NCI-H2171 (cell line): ENCODE measurements around the gene LRBA.
"Not testable (repeated sequence)": the region's sequence is repeated elsewhere in the genome, so short reads cannot be mapped to it uniquely, and the experiment has no call there.

Source experiments
- DNase-seq: peaks from one replicate; lab custom pipeline; 2025; lab: John Stamatoyannopoulos, UW

The LRBA gene

GRCh38 chr4:150974750-150975149 lies 40.3 kb downstream of the LRBA start:
- no peak for DNase-seq

DNA sequence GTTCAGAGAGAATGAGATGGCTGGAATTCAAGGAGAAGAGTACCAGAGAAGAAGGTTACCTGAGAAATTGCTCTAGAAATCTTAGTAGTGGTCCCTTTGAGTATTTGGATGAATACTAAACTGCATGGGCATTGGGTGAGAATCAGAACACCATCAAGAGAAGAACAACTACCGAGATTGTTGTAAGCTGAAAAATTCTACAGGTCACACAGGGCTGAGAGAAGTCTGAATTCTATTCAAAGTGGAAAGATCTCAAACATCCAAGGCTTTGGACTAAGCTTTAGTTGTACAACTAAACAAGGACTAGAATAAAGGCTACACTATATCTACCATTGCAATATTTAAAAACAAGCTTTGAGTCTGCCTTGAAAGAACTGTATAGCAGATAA lies 40.8 kb downstream of the LRBA start:
- DNase-seq: no peak

DNA sequence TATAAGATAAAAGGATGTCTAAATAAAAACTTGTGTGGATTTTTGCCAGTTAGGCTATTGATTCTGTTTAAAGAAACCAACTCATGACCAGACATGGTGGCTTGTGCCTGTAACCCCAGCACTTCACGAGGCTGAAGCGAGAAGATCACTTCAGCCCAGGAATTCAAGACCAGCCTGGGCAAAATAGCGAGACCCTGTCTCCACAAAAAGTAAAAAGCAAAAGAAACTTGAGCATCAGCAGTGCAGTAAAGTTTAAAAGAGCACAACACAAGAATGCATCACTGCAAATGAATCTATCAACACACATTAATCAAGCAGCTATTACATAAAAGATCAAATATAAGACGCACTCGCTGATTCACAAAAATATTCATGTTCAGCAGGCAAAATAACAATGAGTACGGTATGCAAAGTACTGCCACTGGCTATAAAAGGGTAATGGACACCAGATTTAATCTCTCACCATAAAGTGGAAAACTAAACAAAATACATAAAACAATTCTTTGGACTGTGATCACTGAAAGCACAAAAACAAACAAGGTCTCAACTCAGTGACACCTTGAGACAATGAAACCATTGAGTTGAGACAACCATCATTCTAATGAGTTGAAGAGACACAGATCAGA lies 41.3 kb downstream of the LRBA start:
- no peak for DNase-seq

GRCh38 chr4:150972592-150972991 lies 42.5 kb downstream of the LRBA start:
- no peak for DNase-seq

DNA sequence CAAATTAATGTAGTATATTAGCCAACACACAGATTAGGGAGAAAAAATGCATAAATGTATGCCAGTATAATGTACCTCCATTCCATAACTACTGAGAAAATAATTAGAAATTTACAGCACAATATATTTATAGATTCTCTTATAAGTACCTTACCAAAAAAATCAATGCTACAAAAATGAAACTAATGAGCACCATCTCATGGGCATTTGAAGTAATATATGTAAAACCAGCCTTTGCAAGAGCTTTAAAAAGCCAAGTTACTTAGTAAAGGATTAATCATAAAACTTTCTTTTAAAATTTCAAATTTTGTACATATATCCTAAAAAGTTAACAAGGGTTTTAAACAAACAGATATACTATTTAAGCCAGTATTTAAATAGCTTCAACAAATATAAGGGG lies 43.2 kb downstream of the LRBA start:
- no peak for DNase-seq

GRCh38 chr4:150970685-150971151 lies 44.4 kb downstream of the LRBA start:
- no peak for DNase-seq

DNA sequence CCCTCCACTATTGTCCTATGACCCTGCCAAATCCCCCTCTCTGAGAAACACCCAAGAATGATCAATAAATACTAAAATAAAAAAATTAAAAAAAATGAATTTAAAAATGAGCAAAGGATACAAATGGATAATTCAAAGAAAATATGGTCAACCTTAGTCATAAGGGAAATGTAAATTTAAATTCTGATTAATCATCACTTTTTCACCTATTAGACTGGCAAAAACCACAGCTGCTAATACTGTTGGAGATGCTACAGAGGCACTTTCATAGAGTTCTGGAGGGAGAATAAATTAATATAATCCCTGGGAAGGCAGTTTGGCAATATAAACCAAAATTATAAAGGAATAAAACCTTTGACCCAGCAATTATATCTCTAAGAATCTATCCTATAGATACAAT lies 50.3 kb downstream of the LRBA start:
- no peak for DNase-seq

DNA sequence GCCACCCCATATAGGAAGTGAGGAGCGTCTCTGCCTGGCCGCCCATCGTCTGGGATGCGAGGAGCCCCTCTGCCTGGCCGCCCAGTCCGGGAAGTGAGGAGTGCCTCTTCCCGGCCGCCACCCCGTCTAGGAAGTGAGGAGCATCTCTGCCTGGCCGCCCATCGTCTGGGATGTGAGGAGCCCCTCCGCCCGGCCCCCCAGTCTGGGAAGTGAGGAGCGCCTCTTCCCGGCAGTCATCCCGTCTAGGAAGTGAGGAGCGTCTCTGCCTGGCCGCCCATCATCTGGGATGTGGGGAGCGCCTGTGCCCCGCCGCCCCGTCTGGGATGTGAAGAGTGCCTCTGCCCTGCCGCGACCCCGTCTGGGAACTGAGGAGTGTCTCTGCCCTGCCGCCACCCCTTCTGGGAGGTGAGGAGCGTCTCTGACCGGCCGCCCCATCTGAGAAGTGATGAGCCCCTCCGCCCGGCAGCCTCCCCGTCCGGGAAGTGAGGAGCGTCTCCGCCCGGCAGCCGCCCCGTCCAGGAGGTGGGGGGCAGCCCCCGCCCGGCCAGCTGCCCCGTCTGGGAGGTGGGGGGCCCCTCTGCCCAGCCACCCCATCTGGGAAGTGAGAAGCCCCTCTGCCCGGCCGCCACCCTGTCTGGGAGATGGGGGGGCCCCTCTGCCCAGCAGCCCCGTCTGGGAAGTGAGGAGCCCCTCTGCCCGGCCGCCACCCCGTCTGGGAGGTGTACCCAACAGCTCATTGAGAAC lies 51.3 kb downstream of the LRBA start:
- not testable (repeated sequence) for DNase-seq

DNA sequence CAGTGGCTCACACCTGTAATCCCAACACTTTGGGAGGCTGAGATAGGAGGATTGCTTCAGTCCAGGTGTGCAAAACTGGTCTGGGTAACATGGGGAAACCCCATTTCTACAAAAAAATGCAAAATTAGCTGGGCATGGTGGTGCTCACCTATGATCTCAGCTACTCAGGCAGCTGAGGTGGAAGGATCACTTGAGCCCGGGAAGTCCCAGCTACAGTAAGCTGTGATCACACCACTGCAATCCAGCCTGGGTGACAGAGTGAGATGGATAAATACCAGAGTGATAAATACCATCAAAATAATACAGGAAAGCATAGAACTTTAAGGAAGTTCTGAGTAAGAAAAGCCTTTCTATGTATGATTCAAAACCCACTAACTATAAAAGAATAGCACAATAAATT lies 52.8 kb downstream of the LRBA start:
- no peak for DNase-seq

DNA sequence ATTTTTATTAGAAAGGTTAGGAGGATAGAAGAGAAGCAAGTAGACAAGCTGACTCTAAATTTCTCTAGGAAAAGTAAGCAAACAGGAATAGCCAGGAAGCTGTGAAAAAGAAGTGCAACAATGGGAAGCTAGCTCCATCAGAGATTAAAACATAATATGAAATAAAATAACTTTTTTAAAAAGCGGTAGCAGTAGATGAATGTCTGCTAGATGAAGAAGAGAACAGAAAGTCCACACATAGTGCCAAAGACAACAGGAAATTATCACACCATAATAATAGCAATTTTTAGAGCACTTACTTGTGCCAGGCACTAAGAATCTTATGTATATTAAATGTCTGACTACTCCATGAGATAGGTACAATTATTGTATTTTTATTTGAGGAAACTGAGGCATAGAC lies 53.5 kb downstream of the LRBA start:
- no peak for DNase-seq

- no peak for DNase-seq
Observed at GRCh38 chr4:150960818-150961217, 54.3 kb downstream of the LRBA start.

DNA sequence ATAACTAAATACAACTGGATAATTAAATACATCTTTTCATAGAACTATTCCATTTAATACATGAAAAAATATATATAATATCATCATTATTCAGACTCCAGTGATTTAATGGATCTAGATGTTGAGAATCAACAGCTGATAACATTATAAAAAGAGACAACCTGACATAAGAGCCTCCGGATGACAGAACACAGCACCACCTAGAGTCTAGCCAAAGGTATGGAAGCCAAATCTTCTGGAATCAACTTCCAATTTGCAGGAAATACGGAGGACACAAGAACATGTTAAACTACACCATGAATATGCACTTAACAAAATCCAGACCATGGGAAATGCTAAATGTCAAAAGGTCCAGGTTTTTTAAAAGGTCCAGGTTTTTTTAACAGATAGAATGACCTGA lies 55.0 kb downstream of the LRBA start:
- no peak for DNase-seq

- DNase-seq: not testable (repeated sequence)
Observed at GRCh38 chr4:150957981-150958380, 57.1 kb downstream of the LRBA start.

- DNase-seq: not testable (repeated sequence)
Observed at GRCh38 chr4:150957095-150957494, 58.0 kb downstream of the LRBA start.

DNA sequence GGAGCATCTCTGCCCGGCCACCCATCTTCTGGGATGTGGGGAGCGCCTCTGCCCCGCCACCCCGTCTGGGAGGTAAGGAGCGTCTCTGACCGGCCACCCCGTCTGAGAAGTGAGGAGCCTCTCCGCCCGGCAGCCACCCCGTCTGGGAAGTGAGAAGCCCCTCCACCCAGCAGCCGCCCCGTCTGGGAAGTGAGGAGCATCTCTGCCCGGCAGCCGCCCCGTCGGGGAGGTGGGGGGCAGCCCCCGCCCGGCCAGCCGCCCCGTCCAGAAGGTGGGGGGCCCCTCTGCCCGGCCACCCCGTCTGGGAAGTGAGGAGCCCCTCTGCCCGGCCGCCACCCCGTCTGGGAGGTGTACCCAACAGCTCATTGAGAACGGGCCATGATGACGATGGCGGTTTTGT lies 61.2 kb downstream of the LRBA start:
- DNase-seq: not testable (repeated sequence)

DNA sequence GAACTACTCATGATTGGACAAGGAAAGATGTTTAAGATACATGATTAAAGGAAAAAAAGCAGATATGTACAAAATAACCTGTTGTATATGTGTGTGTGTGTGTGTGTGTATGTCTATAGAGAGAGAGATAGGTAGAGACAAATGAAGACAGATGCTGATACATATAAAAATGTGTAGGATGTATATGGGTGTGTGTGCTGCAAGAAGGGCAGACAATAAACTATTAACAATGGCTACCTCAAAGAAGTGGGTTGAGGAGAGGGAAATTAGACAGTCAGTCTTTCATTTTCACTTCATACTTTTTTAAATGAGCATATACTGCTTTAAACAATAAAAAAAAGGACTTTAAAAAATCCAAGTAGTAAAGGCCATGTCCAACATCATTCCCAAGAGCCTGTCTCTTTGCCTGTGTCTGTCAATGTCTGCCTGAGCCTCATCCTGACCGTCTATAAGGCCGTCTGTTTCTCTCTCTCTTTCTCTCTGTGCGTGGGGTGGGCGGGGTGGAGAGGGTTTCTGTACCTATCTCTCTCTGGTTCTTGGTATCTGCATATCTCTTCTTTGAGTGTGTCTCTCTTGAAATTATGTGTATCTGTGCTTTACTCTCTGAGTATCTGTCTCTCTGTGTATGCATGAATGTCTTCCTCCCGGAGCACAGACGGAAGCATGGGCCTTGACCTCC lies 62.8 kb downstream of the LRBA start:
- no peak for DNase-seq

GRCh38 chr4:150950657-150951288 lies 64.3 kb downstream of the LRBA start:
- no peak for DNase-seq

- no peak for DNase-seq
Observed at GRCh38 chr4:150949943-150950342, 65.1 kb downstream of the LRBA start.

DNA sequence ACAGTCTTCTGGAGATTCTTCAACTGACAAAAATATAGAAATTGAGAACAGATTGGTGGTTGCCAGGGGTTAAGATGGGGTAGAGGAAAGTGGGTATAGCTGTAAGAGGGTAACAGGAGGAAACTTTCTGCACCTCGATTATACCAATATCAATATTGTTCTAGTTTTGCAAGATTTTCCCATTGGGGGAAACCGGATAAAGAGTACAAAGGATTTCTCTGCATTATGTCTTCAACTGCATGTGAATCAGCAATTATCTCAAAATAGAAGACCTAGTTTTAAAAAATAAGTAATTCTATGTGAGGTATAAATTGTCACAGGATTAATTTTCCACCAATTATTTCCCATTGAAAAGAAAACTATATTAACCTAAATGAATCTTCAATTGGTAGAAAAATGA lies 65.7 kb downstream of the LRBA start:
- no peak for DNase-seq

GRCh38 chr4:150948710-150949109 lies 66.4 kb downstream of the LRBA start:
- no peak for DNase-seq

- DNase-seq: no peak
Observed at GRCh38 chr4:150948074-150948473, 67.0 kb downstream of the LRBA start.

- no peak for DNase-seq
Observed at GRCh38 chr4:150944660-150945059, 70.4 kb downstream of the LRBA start.

GRCh38 chr4:150943818-150944217 lies 71.3 kb downstream of the LRBA start:
- DNase-seq: no peak
